Upper lobe of right lung (tissue), 1 donor: ENCODE results near the gene LRRN4CL. TPM values are rescaled to one million over a fixed set of nuclear protein-coding genes. Genes with fewer than 3 reads are reported as not detected.
"Not testable (repeated sequence)": the region's sequence is repeated elsewhere in the genome, so short reads cannot be mapped to it uniquely, and the experiment has no call there.

ENCODE experiments used
- ATAC-seq: fragments of 200-7000 bp; cut with Tn5 transposase; one replicate; pipeline ENCODE4 v1.9.1; 2020; ENCODE audit warnings: mild to moderate bottlenecking, moderate library complexity
- DNase-seq: peaks from one replicate; pipeline ENCODE4 v3.0.0-alpha.2; 2020
- H3K27ac ChIP-seq: fragments of 200-600 bp; one replicate; pipeline ENCODE4 v1.8.0; 2022
- H3K27me3 ChIP-seq: fragments of 200-600 bp; one replicate; pipeline ENCODE4 v1.8.0; 2022; ENCODE audit warnings: mild to moderate bottlenecking
- H3K36me3 ChIP-seq: fragments of 200-600 bp; one replicate; pipeline ENCODE4 v1.8.0; 2022
- H3K4me1 ChIP-seq: fragments of 200-600 bp; one replicate; pipeline ENCODE4 v1.8.0; 2022
- H3K4me3 ChIP-seq: fragments of 200-600 bp; one replicate; pipeline ENCODE4 v1.8.0; 2022; ENCODE audit warnings: mild to moderate bottlenecking
- H3K9me3 ChIP-seq: fragments of 200-600 bp; one replicate; pipeline ENCODE4 v1.8.0; 2022
- intact Hi-C: fragments of 100-400 bp; cut with DNase I; formaldehyde crosslinking; loops from one replicate; pipeline ENCODE4 v1.11.0; 2022
- total RNA-seq: library from RNA; stranded (reverse); fragmentation: NEBNext Ultra II Directional; extraction: Animal tissue kit (Norgen Biotek cat#: 25700); gene quantifications from one replicate; pipeline ENCODE4 v1.2.1, GENCODE V29; 2021
- TF ChIP-seq, protein P1 (sequence below): fragments of 200-600 bp; IDR thresholded peaks from one replicate; pipeline ENCODE4 v1.8.0; 2022; ENCODE audit warnings: antibody characterized with exemption
- donor health status: DM: no; HTN: yes; CAD: no; lungs with severe emphysema.

LRRN4CL gene
- total RNA-seq, 1 donor from 2014 or later, result 2.0 TPM

- Histone ChIP-seq H3K36me3 (peaks cover 15% of the 10 kb centered on the region), H3K27ac (peak overlapping the region; percentile 95), H3K9me3 (no peaks in the 10 kb centered on the region), H3K27me3 (no peaks in the 10 kb centered on the region), H3K4me3 (peak overlapping the region; percentile 92), H3K4me1 (peaks cover 36% of the 10 kb centered on the region)
- ATAC-seq (no peak), DNase-seq (peak; percentile 63)
- intact Hi-C loops, result no loop called here
- TF ChIP-seq, protein P1, sequence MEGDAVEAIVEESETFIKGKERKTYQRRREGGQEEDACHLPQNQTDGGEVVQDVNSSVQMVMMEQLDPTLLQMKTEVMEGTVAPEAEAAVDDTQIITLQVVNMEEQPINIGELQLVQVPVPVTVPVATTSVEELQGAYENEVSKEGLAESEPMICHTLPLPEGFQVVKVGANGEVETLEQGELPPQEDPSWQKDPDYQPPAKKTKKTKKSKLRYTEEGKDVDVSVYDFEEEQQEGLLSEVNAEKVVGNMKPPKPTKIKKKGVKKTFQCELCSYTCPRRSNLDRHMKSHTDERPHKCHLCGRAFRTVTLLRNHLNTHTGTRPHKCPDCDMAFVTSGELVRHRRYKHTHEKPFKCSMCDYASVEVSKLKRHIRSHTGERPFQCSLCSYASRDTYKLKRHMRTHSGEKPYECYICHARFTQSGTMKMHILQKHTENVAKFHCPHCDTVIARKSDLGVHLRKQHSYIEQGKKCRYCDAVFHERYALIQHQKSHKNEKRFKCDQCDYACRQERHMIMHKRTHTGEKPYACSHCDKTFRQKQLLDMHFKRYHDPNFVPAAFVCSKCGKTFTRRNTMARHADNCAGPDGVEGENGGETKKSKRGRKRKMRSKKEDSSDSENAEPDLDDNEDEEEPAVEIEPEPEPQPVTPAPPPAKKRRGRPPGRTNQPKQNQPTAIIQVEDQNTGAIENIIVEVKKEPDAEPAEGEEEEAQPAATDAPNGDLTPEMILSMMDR, result no peak
Observed at GRCh38 chr11:62705413-62705812, 16.1 kb upstream of the LRRN4CL start.

- DNase-seq, result peak; percentile 63
- ATAC-seq, intact Hi-C loops, H3K9me3 ChIP-seq, H3K27ac ChIP-seq, H3K27me3 ChIP-seq, H3K4me3 ChIP-seq: not testable (repeated sequence)
- H3K36me3 ChIP-seq, result peaks cover 13% of the 10 kb centered on the region
- peaks cover 29% of the 10 kb centered on the region for H3K4me1 ChIP-seq
Observed at GRCh38 chr11:62703921-62704320, 14.6 kb upstream of the LRRN4CL start.

DNA sequence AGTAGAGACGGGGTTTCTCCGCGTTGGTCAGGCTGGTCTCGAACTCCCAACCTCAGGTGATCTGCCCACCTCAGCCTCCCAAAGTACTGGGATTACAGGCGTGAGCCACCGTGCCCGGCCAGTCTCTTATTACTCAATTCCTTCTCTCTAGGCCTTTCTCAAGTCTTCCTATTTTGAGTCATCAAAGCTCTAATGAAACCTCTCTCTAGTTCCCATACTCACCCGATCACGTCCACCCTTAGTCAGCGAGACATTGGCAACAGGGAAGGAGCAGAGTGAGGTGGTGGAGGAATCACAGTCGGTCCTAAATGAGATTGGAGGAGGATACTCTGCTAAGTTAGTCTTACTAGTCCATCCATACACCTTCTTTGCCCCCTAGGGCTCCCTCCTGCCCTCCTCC is 12.9 kb upstream of the LRRN4CL start:
- intact Hi-C loops, result no loop called here
- Histone ChIP-seq H3K4me1 (peaks cover 17% of the 10 kb centered on the region), H3K27ac (no peak overlapping the region), H3K36me3 (peaks cover 13% of the 10 kb centered on the region), H3K9me3 (no peaks in the 10 kb centered on the region), H3K4me3 (no peak overlapping the region), H3K27me3 (no peaks in the 10 kb centered on the region)
- TF ChIP-seq, protein P1, result no peak
- peak; percentile 47 for DNase-seq
- ATAC-seq, result peak; percentile 3

DNA sequence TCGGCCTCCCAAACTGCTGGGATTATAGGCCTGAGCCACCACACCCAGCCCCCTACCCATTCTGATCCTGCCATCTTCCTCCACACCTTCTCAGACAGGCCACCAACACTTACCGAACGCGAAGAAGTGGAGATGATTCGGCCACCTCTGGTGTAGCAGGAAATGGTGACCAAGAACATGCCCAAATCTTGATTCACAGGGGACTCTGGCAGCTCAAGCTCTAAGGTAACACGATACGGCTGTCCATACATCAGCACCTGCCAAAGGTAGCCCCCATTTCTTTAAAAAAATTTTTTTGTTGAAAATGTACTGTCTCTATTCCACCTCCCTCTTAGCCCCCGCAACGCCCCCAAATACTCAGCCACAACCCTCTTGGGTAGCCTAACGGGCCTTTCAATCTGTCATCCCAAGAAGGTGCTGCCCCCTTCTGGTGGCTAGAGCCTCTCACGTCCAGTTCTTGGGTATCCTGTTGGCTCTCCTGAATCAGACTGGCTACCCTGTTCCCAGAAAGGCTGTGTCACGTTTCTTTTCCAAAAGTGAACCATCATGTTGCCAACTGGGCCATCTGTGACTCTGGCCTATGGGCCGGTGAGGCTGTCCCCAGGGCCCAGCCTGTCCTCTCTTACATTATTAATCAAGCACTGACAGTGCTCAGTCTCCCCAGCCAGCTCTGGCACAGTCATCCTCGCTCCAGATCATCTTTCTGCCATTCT is 5.3 kb upstream of the LRRN4CL start:
- Histone ChIP-seq H3K27me3 (no peaks in the 10 kb centered on the region), H3K4me3 (no peak overlapping the region), H3K36me3 (peaks cover 34% of the 10 kb centered on the region), H3K4me1 (no peaks in the 10 kb centered on the region), H3K9me3 (no peaks in the 10 kb centered on the region), H3K27ac (no peak overlapping the region)
- TF ChIP-seq, protein P1, result peak; percentile 87
- ATAC-seq, result peak; percentile 94
- intact Hi-C loops, result no loop called here
- DNase-seq, result peak; percentile 82

DNA sequence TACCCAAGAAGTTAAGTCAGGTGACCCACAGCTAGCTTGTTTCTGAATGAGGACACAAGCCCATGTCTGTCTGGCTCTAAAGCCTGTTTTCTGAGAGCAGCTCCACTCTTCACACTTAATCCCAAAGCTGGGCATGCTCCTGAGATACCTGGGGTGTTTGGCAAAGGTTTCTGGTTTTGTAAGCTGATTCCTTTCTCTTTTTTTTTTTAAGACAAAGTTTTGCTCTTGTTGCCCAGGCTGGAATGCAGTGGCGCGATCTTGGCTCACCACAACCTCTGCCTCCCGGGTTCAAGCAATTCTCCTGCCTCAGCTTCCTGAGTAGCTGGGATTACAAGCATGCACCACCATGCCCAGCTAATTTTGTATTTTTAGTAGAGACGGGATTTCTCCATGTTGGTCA is 4.3 kb upstream of the LRRN4CL start:
- peaks cover 34% of the 10 kb centered on the region for H3K36me3 ChIP-seq
- H3K27me3 ChIP-seq, H3K9me3 ChIP-seq, H3K27ac ChIP-seq, ATAC-seq, H3K4me3 ChIP-seq, DNase-seq, intact Hi-C loops, H3K4me1 ChIP-seq: not testable (repeated sequence)

- Histone ChIP-seq H3K4me3 (peak overlapping the region; percentile 19), H3K9me3 (no peaks in the 10 kb centered on the region), H3K27ac (no peak overlapping the region), H3K27me3 (peaks cover 9% of the 10 kb centered on the region), H3K36me3 (peaks cover 32% of the 10 kb centered on the region), H3K4me1 (no peaks in the 10 kb centered on the region)
- DNase-seq, result no peak
- ATAC-seq, result no peak
- intact Hi-C loops, result no loop called here
- TF ChIP-seq, protein P1, result no peak
Observed at GRCh38 chr11:62688491-62688890, 839 bp downstream of the LRRN4CL start.
